Tibial nerve (tissue), 4 donors: ENCODE measurements around the gene CACNA2D2. TPM values are rescaled to one million over a fixed set of nuclear protein-coding genes. Genes with fewer than 3 reads are reported as not detected.

Source experiments
- DNase-seq, 2 donors: peaks; one replicate each; pipeline ENCODE4 v3.0.0-alpha.2; 2019; ENCODE audit warnings: low spot score in 2 of 2
- H3K27ac ChIP-seq, 4 donors: fragments of 200-600 bp; sonication (generic) in 3 of 4; one replicate each; pipeline ENCODE4 v1.5.1; 2017 to 2019; ENCODE audit warnings: mild to moderate bottlenecking in 1 of 4
- H3K27me3 ChIP-seq, 2 donors: fragments of 200-600 bp; sonication (generic) in 1 of 2; one replicate each; pipeline versions ENCODE4 v1.5.1 to v1.6.0; 2017 to 2019
- H3K36me3 ChIP-seq, 3 donors: fragments of 200-600 bp; sonication (generic); one replicate each; pipeline ENCODE4 v1.5.1; 2018 to 2019
- H3K4me1 ChIP-seq, 4 donors: fragments of 200-600 bp; sonication (generic) in 3 of 4; one replicate each; pipeline ENCODE4 v1.5.1; 2017 to 2019
- H3K4me3 ChIP-seq, 4 donors: fragments of 200-600 bp; sonication (generic) in 3 of 4; one replicate each; pipeline ENCODE4 v1.5.1; 2017 to 2019; ENCODE audit warnings: mild to moderate bottlenecking in 1 of 4, moderate library complexity in 1 of 4
- H3K9me3 ChIP-seq, 4 donors: fragments of 200-600 bp; sonication (generic) in 3 of 4; one replicate each; pipeline ENCODE4 v1.5.1; 2017 to 2019
- CTCF ChIP-seq, 5 experiments: fragments of 200-600 bp in 3 of 5; fragments of 450-650 bp in 2 of 5; sonication (generic) in 3 of 5; IDR thresholded peaks; one replicate each; pipeline ENCODE4 v1.5.1; 2016 to 2019; ENCODE audit warnings: antibody characterized with exemption in 5 of 5, mild to moderate bottlenecking in 3 of 5, moderate library complexity in 2 of 5
- EP300 ChIP-seq, 2 donors: sonication (generic); formaldehyde crosslinking; IDR thresholded peaks; one replicate each; pipeline ENCODE4 v1.6.1; 2017; ENCODE audit warnings: antibody characterized with exemption in 2 of 2, mild to moderate bottlenecking in 1 of 2
- POLR2A ChIP-seq, 2 donors: fragments of 450-650 bp; IDR thresholded peaks; one replicate each; pipeline ENCODE4 v1.6.1; 2017; ENCODE audit warnings: antibody characterized with exemption in 2 of 2, mild to moderate bottlenecking in 2 of 2, moderate library complexity in 2 of 2
- WGBS, 2 donors: methylation state at CpG; one replicate each; pipeline ENCODE4 v1.1.5; 2018; 5-methylcytosine and 5-hydroxymethylcytosine counted together
- total RNA-seq, 4 donors: library from RNA; depleted of rRNA; stranded (reverse); fragments of >200 nt; gene quantifications; one replicate each; pipeline ENCODE4 v1.1.0, GENCODE V29; 2016

The CACNA2D2 gene
- total RNA-seq, 4 donors from 2014 or later: 0.84 to 2.0 (median 1.2) TPM

- Histone ChIP-seq H3K4me1 (peaks cover 0 to 77% (median 36%) of the 10 kb centered on the region in 4 donors), H3K9me3 (no peaks in the 10 kb centered on the region), H3K27ac (peak overlapping the region in 2 of 4 donors; percentile 5 to 99), H3K36me3 (peaks cover 0 to 30% (median 2%) of the 10 kb centered on the region in 3 donors), H3K4me3 (no peak overlapping the region), H3K27me3 (no peaks in the 10 kb centered on the region)
- 73 to 83% methylated on average over 2 of the region's 2 CpGs for WGBS, 2 donors
- no peak for DNase-seq
- TF ChIP-seq POLR2A (IDR thresholded peaks at IDR 0.05): no peak
- no peak for TF ChIP-seq CTCF (IDR thresholded peaks at IDR 0.05)
- TF ChIP-seq EP300 (IDR thresholded peaks at IDR 0.05): no peak
Observed at GRCh38 chr3:50325113-50325480, 178.3 kb downstream of the CACNA2D2 start.

GRCh38 chr3:50324351-50325112, 178.9 kb downstream of the CACNA2D2 start:
- peaks cover 0 to 83% (median 41%) of the 10 kb centered on the region in 4 donors for H3K4me1 ChIP-seq
- DNase-seq: peak; percentile 59 to 79
- H3K36me3 ChIP-seq: peaks cover 0 to 29% (median 0%) of the 10 kb centered on the region in 3 donors
- WGBS, 2 donors: 19 to 22% methylated on average over 3 to 4 of the region's 4 CpGs
- TF ChIP-seq POLR2A (IDR thresholded peaks at IDR 0.05): no peak
- TF ChIP-seq EP300 (IDR thresholded peaks at IDR 0.05): no peak
- TF ChIP-seq CTCF (IDR thresholded peaks at IDR 0.05): peak; percentile 69 to 89 (median 80)
- no peaks in the 10 kb centered on the region for H3K27me3 ChIP-seq
- no peak overlapping the region for H3K4me3 ChIP-seq
- H3K9me3 ChIP-seq: no peaks in the 10 kb centered on the region
- H3K27ac ChIP-seq: peak overlapping the region; percentile 72 to 99 (median 92)

GRCh38 chr3:50323614-50324199, 179.7 kb downstream of the CACNA2D2 start:
- 29 to 34% methylated on average over 5 of the region's 5 CpGs for WGBS, 2 donors
- H3K36me3 ChIP-seq: peaks cover 0 to 32% (median 0%) of the 10 kb centered on the region in 3 donors
- DNase-seq: no peak
- H3K27ac ChIP-seq: peak overlapping the region; percentile 72 to 99 (median 92)
- H3K4me3 ChIP-seq: no peak overlapping the region
- TF ChIP-seq EP300 (IDR thresholded peaks at IDR 0.05): peak in 1 of 2 donors; percentile 53
- peak in 2 of 5 experiments; percentile 8 to 31 for TF ChIP-seq CTCF (IDR thresholded peaks at IDR 0.05)
- TF ChIP-seq POLR2A (IDR thresholded peaks at IDR 0.05): no peak
- H3K4me1 ChIP-seq: peaks cover 0 to 86% (median 47%) of the 10 kb centered on the region in 4 donors
- H3K27me3 ChIP-seq: no peaks in the 10 kb centered on the region
- H3K9me3 ChIP-seq: no peaks in the 10 kb centered on the region

GRCh38 chr3:50323092-50323600, 180.3 kb downstream of the CACNA2D2 start:
- peaks cover 0 to 86% (median 48%) of the 10 kb centered on the region in 4 donors for H3K4me1 ChIP-seq

More at GRCh38 chr3:50323092-50323600, 180.3 kb downstream of the CACNA2D2 start:
- H3K36me3 ChIP-seq: peaks cover 0 to 38% (median 0%) of the 10 kb centered on the region in 3 donors
- no peak for DNase-seq
- 30 to 33% methylated on average over 4 of the region's 4 CpGs for WGBS, 2 donors
- TF ChIP-seq EP300 (IDR thresholded peaks at IDR 0.05) (no peak), POLR2A (IDR thresholded peaks at IDR 0.05) (no peak), CTCF (IDR thresholded peaks at IDR 0.05) (no peak)
- peak overlapping the region; percentile 72 to 99 (median 92) for H3K27ac ChIP-seq
- no peaks in the 10 kb centered on the region for H3K9me3 ChIP-seq
- H3K4me3 ChIP-seq: no peak overlapping the region
- H3K27me3 ChIP-seq: no peaks in the 10 kb centered on the region
